PFSK-1 (cell line): ENCODE measurements around the gene URAD.

Experiments used
- POLR2AphosphoS5 ChIP-seq: IDR thresholded peaks from 2 replicates; pipeline ENCODE4 v1.6.1; 2012; ENCODE audit warnings: low read depth, mild to moderate bottlenecking, control low read depth, low read length, moderate library complexity
- SIN3A ChIP-seq: IDR thresholded peaks from 2 replicates; pipeline ENCODE4 v1.6.1; 2012; ENCODE audit warnings: mild to moderate bottlenecking, low read length, moderate library complexity, borderline replicate concordance; ENCODE audit not compliant: insufficient read depth

- no peak for TF ChIP-seq POLR2AphosphoS5
- TF ChIP-seq SIN3A = no peak
These were observed 24.4 kb upstream of the URAD start for GRCh38 chr13:28012896-28013295.
